DND-41 (cell line): ENCODE results near the gene PPP1R13L.

Source experiments
- EZH2 ChIP-seq: IDR thresholded peaks from 3 replicates; pipeline ENCODE4 v1.6.1; 2012; ENCODE audit warnings: borderline replicate concordance, low read depth, mild to moderate bottlenecking, moderate library complexity, low read length, inconsistent platforms; ENCODE audit not compliant: severe bottlenecking
- TF ChIP-seq, protein P1 (sequence below): IDR thresholded peaks from 2 replicates; pipeline ENCODE4 v1.5.1; 2012; ENCODE audit warnings: borderline replicate concordance, low read length, moderate library complexity, mild to moderate bottlenecking; ENCODE audit not compliant: poor library complexity, severe bottlenecking; ENCODE audit errors: extremely low read depth

DNA sequence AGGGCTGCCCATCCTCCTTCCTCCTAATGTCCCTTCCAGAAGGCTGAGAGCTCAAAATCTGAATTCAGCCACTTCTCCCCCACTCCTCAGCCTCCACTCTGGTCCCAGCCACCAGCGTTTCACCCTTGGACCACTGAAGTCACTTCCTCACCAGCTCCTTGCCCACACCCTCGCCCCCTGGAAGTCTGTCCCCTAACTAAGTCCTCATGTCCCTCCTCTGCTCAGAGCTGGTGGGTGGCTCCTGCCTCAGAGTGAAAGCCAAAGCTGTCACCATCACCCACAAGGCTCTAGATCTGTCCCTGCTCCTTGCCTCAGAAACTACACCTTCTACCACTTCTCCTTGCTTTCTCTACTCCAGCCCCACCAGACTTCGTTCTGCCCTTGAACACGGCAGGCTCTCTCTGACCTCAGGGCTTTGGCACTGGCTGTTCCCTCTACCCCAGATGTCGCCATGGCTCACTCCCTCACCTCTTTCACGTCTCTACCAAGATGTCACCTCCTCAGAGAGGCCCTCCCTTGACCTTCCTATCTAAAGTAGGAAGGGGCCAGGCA, 17.2 kb upstream of the PPP1R13L start:
- TF ChIP-seq, protein P1, sequence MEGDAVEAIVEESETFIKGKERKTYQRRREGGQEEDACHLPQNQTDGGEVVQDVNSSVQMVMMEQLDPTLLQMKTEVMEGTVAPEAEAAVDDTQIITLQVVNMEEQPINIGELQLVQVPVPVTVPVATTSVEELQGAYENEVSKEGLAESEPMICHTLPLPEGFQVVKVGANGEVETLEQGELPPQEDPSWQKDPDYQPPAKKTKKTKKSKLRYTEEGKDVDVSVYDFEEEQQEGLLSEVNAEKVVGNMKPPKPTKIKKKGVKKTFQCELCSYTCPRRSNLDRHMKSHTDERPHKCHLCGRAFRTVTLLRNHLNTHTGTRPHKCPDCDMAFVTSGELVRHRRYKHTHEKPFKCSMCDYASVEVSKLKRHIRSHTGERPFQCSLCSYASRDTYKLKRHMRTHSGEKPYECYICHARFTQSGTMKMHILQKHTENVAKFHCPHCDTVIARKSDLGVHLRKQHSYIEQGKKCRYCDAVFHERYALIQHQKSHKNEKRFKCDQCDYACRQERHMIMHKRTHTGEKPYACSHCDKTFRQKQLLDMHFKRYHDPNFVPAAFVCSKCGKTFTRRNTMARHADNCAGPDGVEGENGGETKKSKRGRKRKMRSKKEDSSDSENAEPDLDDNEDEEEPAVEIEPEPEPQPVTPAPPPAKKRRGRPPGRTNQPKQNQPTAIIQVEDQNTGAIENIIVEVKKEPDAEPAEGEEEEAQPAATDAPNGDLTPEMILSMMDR: no peak
- TF ChIP-seq EZH2: no peak
